CD4-positive, alpha-beta T cell treated with Interleukin-6 for 4 hours (primary cell): ENCODE results near the gene HDLBP.
"Not testable (repeated sequence)": the region's sequence is repeated elsewhere in the genome, so short reads cannot be mapped to it uniquely, and the experiment has no call there.

Experiments
- DNase-seq: peaks from one replicate; pipeline ENCODE4 v3.0.0-alpha.2; 2020; ENCODE audit warnings: mixed read lengths

Gene HDLBP

GRCh38 chr2:241207641-241208040 lies 107.8 kb downstream of the HDLBP start:
- DNase-seq = no peak

GRCh38 chr2:241207151-241207550 lies 108.3 kb downstream of the HDLBP start:
- DNase-seq = no peak

GRCh38 chr2:241205086-241205485 lies 110.4 kb downstream of the HDLBP start:
- no peak for DNase-seq

- no peak for DNase-seq
Observed at GRCh38 chr2:241204490-241204889, 111.0 kb downstream of the HDLBP start.

- DNase-seq = no peak
Observed at GRCh38 chr2:241204010-241204384, 111.5 kb downstream of the HDLBP start.

GRCh38 chr2:241203218-241204009 lies 112.1 kb downstream of the HDLBP start:
- DNase-seq = no peak

- DNase-seq = no peak
Observed at GRCh38 chr2:241202681-241203080, 112.8 kb downstream of the HDLBP start.

- DNase-seq = no peak
Observed at GRCh38 chr2:241202268-241202585, 113.2 kb downstream of the HDLBP start.

GRCh38 chr2:241201445-241202267 lies 113.8 kb downstream of the HDLBP start:
- DNase-seq = no peak

GRCh38 chr2:241200822-241201395 lies 114.6 kb downstream of the HDLBP start:
- no peak for DNase-seq

GRCh38 chr2:241199897-241200821 lies 115.3 kb downstream of the HDLBP start:
- no peak for DNase-seq

- no peak for DNase-seq
Observed at GRCh38 chr2:241199286-241199685, 116.2 kb downstream of the HDLBP start.

GRCh38 chr2:241198381-241199279 lies 116.8 kb downstream of the HDLBP start:
- no peak for DNase-seq

GRCh38 chr2:241197947-241198346 lies 117.5 kb downstream of the HDLBP start:
- DNase-seq = no peak

- DNase-seq = not testable (repeated sequence)
Observed at GRCh38 chr2:241197246-241197645, 118.2 kb downstream of the HDLBP start.

GRCh38 chr2:241195506-241196130 lies 119.9 kb downstream of the HDLBP start:
- no peak for DNase-seq

- no peak for DNase-seq
Observed at GRCh38 chr2:241194811-241195210, 120.7 kb downstream of the HDLBP start.

- no peak for DNase-seq
Observed at GRCh38 chr2:241193271-241193670, 122.2 kb downstream of the HDLBP start.

- no peak for DNase-seq
Observed at GRCh38 chr2:241191081-241191480, 124.4 kb downstream of the HDLBP start.

GRCh38 chr2:241190291-241190981 lies 125.0 kb downstream of the HDLBP start:
- DNase-seq = no peak

GRCh38 chr2:241189856-241190201 lies 125.6 kb downstream of the HDLBP start:
- DNase-seq = no peak
